DMS79 (cell line): ENCODE data around the gene HNRNPL.

Source experiments
- DNase-seq: peaks from one replicate; lab custom pipeline; 2025; lab: John Stamatoyannopoulos, UW

The HNRNPL gene

DNA sequence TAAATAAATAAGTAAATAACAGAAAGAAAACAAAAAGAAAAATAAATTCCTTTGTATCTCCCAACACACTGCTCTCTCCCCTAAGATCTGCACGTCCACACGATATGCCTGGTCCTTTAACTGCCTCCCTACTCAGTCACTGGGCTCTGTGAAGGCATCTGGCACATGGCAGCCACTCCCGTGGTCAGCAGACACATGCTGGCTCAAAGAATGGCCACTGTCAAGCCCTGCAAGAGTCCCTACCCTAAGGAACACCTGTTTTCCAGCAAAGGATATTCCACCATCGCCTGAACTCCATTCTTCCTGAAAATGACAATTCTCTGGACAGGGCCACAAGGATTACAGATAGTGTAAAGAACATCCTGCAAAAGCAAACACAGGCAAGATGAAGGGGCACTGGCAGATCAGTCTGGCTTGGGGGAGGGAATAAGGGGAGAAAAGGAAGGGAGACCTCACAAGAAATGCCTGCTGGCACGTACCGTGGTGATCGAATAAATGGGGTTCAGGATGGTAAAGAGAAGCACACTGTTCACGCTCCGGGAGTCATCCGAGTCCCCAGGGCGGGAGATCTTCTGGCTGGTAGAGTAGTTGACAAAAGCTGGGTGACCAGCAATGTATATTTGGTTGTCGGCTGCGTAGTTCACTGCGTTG is 4.3 kb downstream of the HNRNPL start:
- DNase-seq, result no peak

DNA sequence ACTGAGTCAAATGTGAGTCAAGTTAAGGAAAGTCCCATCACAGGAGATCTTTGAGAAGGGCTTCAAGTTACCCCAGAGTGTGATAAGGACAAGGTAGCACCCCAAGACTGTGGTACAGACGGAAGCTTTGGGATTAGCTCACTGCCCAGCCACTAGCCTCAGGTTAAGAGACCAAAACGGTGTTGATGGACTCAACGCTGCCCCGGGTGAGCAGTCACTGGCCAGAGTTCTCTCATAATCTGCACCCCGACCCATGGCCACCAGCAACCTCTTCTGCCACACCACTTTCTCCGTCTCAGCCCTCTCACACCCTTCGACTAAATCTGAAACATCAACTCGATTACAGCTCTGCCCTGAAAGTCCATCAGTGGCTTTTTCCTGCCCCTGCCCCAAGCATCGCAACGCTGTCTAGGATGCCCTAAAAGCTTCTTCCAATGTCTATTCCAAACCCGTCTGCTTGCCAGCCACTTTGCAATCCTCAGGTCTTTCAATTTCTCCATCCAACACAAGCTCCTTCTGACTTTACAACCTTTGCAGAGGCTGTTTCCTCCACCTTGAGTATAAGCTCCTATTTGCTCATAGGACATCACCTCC is 5.6 kb downstream of the HNRNPL start:
- DNase-seq, result no peak

GRCh38 chr19:38843175-38843758 is 6.5 kb downstream of the HNRNPL start:
- DNase-seq, result no peak

DNA sequence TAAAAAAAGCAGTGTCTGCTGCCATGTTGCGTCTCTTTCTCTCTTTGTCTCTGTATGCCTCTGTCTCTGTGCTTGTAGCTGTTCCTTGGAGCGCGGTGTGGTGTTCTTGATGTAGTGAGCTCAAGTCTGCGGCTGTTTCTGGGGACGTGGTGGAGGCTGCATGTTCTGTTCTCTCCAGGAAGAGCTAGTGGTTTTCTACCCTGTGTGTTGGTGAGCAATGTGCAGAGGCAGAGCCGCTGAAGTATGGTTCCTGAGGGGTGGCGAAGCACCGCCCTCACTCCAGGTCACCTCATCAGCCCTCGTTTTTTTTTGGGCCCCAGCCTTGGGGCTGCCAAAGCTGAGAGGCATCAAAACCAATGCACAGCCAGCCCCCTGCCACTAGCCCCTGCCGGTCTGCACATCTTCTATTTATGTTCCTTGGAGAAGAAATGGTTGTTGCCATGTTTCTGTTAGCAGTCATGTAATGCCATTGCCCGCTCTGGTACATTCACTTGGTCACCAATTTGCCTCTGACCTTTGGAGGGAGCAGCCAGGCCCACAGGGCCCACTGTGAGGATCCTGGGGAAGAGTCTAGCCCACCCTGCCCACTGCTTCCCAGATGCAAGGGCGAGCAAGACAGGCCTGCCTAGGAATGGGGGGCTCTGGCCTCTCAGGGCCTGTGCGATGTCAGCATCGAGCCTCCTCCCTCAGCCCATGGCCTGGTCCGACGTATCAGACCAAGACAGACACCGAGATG is 7.2 kb downstream of the HNRNPL start:
- no peak for DNase-seq

DNA sequence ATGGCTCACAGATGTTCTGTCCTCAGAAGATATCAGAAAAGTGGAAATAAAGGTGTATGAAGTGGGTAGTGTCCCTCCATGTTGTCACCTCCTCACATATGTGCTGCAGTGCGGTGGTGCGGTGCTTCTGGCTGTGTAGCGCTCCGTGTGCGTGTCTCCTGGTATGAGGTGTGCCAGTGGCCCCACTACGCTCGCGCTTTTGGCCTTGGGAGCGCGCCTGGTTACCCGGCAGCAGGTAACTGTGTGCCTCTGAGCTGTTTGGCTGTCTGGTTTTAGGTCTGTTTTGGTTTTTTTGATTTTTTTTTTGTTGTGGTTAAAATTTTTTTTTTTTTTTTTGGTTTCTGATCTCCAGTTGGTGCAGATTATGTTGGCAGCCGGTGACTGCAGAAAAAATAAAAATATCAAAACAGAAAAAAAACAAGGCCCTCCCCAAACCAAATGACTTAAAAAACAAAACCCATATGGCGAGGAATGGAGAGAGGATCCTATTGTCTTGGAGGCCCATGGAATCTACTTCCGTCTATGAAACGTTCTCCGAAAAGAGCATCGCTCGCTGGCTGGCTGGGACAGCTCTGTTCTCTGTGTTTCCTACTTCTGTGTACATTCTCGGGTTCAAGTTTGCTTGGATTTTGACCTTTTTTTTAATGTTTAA is 7.9 kb downstream of the HNRNPL start:
- DNase-seq, result no peak

DNA sequence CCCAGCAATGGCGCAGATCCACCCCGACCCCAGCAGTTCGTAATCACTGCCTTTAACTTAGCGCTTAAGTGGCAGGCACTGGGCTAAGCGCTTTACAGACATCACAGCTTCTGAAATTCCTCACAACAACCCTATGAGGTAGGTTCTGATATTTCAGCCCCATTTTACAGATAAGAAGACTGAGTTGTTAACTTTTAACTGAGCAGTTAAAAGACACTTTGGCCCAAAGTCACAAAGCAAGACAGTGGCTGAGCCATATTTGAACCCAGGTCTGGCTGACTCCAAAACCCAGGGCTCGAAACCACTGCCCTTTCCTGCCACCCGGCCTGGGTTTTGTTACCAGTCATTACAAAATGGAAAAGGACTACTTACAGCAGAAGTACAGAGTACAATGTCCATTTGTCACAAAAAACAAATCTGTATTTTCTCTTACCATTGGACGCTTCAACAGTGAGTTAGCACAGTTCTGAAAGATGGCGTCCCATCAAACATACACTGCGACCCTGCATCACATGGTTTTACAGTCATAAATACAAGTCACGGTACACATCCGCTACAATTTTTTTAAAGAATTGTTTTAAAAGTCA is 8.5 kb downstream of the HNRNPL start:
- DNase-seq, result no peak

GRCh38 chr19:38840583-38840968 is 9.2 kb downstream of the HNRNPL start:
- no peak for DNase-seq

DNA sequence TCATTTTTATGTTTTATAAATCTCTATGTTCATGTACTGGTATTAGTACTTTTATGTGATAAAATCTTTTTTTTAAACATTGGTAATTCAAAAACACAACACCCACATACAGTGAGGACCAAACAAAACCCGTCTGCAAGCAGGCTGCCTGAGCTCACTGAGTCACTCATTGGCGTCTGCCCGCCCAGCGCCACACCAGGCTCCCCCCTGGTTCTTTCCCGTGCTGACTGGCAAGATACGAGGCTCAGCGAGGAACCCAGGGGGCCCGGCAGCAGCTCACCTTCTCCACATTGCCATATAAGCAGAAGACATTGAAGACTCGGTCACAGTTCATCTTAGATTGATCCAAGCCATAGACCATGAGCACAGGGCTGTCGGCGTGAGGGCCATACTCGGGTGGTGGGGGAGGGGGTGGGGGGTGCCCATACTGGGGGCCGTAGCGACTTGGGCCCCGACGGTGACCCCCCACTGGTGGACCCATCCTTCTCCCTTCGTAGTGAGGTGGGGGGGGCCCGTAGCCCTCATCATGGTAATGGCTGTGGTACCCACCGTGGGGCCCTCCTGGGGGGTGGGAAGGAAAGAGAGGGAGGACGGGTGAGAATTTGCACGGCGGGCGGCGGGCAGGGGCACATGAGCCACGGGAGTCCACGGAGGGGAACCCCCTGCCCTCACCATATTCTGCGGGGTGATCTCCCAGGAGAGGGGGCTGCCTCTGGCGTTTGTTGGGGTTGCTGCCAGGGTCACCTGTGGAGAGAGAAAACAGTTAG is 9.8 kb downstream of the HNRNPL start:
- DNase-seq, result no peak

GRCh38 chr19:38838986-38839761 is 10.6 kb downstream of the HNRNPL start:
- DNase-seq, result no peak

- DNase-seq, result no peak
Measured at GRCh38 chr19:38838208-38838985, 11.4 kb downstream of the HNRNPL start.

DNA sequence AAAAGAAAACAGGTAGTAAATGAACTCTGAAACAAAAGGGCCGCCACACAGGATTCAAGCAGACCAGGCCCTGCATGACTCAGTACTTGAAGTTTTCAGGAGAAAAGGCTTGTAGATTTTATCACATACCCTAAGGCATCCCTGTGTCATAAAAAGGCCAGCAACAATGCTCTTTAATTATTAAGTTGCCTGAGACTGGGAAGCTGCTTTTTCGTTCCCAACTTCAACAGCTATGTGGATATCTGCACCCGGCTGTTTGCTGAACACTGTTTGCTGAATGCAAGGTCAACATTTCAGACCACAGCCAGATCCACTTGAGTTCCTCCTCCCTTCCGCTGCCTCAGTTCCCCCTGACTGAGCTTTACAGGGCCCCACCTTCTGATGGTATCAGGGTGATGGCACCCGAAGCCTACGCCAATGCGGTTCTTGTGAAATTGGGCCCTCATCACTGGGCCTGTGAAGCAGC is 12.1 kb downstream of the HNRNPL start:
- DNase-seq, result no peak

DNA sequence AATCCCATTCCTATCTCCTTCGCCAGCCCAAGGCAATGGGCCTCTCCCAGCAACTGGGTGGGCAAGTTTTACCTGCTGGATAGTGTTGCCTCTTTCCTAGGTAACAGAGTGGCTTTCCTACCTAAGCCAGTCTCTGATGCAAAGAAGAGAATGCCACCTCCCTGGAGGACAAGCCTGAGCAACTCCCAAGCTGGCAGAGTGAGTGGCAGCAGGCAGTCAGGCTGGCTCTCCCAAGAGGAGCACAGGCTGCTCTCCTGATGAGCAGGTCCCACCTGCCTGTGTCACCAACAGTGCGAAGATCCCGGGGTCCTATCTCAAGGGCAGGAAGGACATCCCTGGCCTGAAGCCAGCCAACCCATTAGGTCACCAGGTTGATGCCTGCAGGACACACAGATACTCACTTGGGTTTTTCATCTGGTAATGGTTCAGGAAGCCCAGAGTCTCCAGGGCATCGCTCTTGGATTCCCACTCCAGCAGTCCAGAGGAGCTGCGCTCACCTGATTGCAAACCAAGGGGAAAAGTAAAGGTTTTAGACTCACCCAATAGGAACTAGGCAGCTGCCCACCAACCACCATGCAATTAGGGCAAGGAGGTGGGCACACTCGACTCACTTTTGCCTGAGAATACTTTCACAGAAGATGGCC is 12.7 kb downstream of the HNRNPL start:
- DNase-seq, result no peak

DNA sequence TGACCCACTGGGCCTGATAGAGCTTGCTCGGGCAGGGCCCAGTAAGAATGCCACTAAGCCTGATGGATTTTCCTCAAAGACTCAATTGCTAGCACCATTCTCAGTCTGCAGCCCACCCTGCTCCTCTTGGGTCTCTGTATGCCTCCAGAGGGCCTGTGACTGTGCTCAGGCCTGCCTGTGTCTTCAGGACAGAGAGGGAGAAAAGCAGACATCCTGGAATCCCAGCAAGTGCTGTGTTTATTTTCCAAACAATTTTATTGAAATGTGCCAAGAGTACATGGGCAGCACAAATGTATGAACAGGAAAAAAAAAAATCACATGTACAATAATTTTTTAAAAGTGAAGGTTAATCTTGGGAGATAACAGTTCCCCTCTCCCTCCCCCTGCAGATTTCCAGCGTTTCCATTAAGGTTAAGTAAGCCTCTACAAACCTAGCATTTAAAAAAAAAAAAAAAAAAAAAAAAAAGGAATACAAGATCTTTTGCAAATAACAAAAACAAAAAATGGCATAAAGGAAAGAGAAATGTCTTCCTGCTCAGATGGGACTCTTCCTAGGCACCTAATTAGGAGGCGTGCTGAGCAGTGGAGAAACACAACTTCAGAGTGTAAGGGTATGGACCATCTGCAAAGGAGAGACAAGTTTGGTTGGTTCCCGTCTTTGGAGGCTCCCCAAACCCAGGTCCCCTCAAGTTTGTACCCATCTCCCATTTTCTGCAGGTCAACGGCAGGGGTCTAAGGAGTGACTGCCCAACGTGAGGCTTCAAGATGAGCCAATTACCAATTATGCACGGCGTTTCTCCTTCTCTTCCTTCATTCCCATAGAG is 13.4 kb downstream of the HNRNPL start:
- DNase-seq, result no peak

GRCh38 chr19:38834590-38834989 is 15.2 kb downstream of the HNRNPL start:
- no peak for DNase-seq

DNA sequence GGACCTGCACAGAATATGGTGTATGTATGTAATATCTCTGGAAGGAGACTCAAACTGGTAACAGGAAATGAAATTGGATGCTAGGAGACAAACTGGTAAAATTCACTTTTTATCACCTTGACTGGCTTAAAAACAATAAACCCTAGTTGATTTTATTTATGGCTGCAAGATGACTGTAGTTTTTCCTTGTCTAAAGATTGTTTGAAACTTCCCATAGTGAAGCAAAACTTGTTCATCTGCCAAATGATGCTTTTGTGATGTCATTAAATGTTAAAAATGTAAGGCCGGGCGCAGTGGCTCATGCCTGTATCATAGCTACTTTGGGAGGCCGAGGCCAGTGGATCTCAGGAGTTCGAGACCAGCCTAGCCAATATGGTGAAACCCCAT is 15.7 kb downstream of the HNRNPL start:
- DNase-seq, result no peak

DNA sequence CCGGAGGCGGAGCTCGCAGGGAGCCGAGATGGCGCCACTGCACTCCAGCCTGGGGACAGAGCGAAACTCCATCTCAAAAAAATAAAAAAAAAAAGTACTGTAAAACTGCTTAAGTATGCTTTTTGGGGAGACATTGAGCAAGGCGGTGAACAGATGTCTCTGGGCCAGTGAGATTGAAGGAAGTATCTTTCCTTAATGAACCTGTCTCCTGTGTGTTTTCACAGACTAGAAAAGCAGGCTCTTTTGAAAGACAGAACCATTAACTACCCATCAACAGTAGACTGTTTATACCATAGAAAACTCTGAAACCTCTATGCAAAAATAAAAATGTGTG is 16.7 kb downstream of the HNRNPL start:
- DNase-seq, result no peak

GRCh38 chr19:38831142-38831605 is 18.6 kb downstream of the HNRNPL start:
- DNase-seq, result peak; percentile 9

GRCh38 chr19:38830039-38830733 is 19.6 kb downstream of the HNRNPL start:
- no peak for DNase-seq
